22Rv1 (cell line): ENCODE data around the gene BBIP1.

Experiments
- ZFX ChIP-seq: fragments of 450-650 bp; IDR thresholded peaks from 2 replicates; pipeline ENCODE4 v1.6.1; 2017; ENCODE audit warnings: antibody characterized with exemption, borderline replicate concordance
- TF ChIP-seq, protein P1 (sequence below): fragments of 450-650 bp; IDR thresholded peaks from 2 replicates; pipeline ENCODE4 v1.5.1; 2017; ENCODE audit warnings: mild to moderate bottlenecking

DNA sequence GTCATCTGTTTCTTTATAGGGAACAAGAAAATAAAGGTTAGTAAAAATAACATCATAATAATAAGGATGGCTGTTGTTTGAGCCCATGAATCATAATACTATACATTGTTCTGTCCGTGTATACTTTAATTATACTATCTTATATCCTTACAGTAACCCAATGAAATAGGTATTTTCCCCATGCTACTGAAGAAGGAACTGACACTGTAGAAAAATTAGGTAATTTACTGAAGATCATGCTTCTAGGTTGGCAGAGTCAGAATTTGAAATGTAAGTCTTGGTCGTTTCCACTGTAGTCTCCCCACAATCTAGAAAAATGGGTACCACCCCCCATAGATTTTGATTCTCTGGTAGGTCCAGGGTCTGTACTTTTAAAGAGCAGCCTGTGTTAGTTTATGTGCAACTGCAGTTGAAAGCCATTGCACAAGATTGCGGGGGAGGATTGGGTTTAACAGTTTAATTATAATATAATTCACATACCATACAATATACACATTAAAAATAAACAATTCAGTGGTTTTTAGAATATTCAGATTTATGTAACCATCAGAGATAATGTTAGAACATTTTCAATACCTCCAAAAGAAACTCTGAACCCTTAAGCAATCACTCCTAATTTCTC, 48.1 kb upstream of the BBIP1 start:
- TF ChIP-seq, protein P1, sequence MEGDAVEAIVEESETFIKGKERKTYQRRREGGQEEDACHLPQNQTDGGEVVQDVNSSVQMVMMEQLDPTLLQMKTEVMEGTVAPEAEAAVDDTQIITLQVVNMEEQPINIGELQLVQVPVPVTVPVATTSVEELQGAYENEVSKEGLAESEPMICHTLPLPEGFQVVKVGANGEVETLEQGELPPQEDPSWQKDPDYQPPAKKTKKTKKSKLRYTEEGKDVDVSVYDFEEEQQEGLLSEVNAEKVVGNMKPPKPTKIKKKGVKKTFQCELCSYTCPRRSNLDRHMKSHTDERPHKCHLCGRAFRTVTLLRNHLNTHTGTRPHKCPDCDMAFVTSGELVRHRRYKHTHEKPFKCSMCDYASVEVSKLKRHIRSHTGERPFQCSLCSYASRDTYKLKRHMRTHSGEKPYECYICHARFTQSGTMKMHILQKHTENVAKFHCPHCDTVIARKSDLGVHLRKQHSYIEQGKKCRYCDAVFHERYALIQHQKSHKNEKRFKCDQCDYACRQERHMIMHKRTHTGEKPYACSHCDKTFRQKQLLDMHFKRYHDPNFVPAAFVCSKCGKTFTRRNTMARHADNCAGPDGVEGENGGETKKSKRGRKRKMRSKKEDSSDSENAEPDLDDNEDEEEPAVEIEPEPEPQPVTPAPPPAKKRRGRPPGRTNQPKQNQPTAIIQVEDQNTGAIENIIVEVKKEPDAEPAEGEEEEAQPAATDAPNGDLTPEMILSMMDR = no peak
- no peak for TF ChIP-seq ZFX
